Tibial nerve (tissue), 4 donors: ENCODE results near the gene SEPTIN12. TPM values are rescaled to one million over a fixed set of nuclear protein-coding genes. Genes with fewer than 3 reads are reported as not detected.
A peak's percentile ranks its signal among the peaks of the same experiment; 100 is the strongest.

Source experiments
- DNase-seq, 2 donors: peaks; one replicate each; pipeline ENCODE4 v3.0.0-alpha.2; 2019; ENCODE audit warnings: low spot score in 2 of 2
- H3K27ac ChIP-seq, 4 donors: fragments of 200-600 bp; sonication (generic) in 3 of 4; one replicate each; pipeline ENCODE4 v1.5.1; 2017 to 2019; ENCODE audit warnings: mild to moderate bottlenecking in 1 of 4
- H3K27me3 ChIP-seq, 2 donors: fragments of 200-600 bp; sonication (generic) in 1 of 2; one replicate each; pipeline versions ENCODE4 v1.5.1 to v1.6.0; 2017 to 2019
- H3K36me3 ChIP-seq, 3 donors: fragments of 200-600 bp; sonication (generic); one replicate each; pipeline ENCODE4 v1.5.1; 2018 to 2019
- H3K4me1 ChIP-seq, 4 donors: fragments of 200-600 bp; sonication (generic) in 3 of 4; one replicate each; pipeline ENCODE4 v1.5.1; 2017 to 2019
- H3K4me3 ChIP-seq, 4 donors: fragments of 200-600 bp; sonication (generic) in 3 of 4; one replicate each; pipeline ENCODE4 v1.5.1; 2017 to 2019; ENCODE audit warnings: mild to moderate bottlenecking in 1 of 4, moderate library complexity in 1 of 4
- H3K9me3 ChIP-seq, 4 donors: fragments of 200-600 bp; sonication (generic) in 3 of 4; one replicate each; pipeline ENCODE4 v1.5.1; 2017 to 2019
- CTCF ChIP-seq, 5 experiments: fragments of 200-600 bp in 3 of 5; fragments of 450-650 bp in 2 of 5; sonication (generic) in 3 of 5; IDR thresholded peaks; one replicate each; pipeline ENCODE4 v1.5.1; 2016 to 2019; ENCODE audit warnings: antibody characterized with exemption in 5 of 5, mild to moderate bottlenecking in 3 of 5, moderate library complexity in 2 of 5
- EP300 ChIP-seq, 2 donors: sonication (generic); formaldehyde crosslinking; IDR thresholded peaks; one replicate each; pipeline ENCODE4 v1.6.1; 2017; ENCODE audit warnings: antibody characterized with exemption in 2 of 2, mild to moderate bottlenecking in 1 of 2
- POLR2A ChIP-seq, 2 donors: fragments of 450-650 bp; IDR thresholded peaks; one replicate each; pipeline ENCODE4 v1.6.1; 2017; ENCODE audit warnings: antibody characterized with exemption in 2 of 2, mild to moderate bottlenecking in 2 of 2, moderate library complexity in 2 of 2
- WGBS, 2 donors: methylation state at CpG; one replicate each; pipeline ENCODE4 v1.1.5; 2018; 5-methylcytosine and 5-hydroxymethylcytosine counted together
- total RNA-seq, 4 donors: library from RNA; depleted of rRNA; stranded (reverse); fragments of >200 nt; gene quantifications; one replicate each; pipeline ENCODE4 v1.1.0, GENCODE V29; 2016

The SEPTIN12 gene
- total RNA-seq, 4 donors from 2014 or later: not detected

- H3K27ac ChIP-seq: peak overlapping the region in 3 of 4 donors; percentile 78 to 83 (median 82)
- peak overlapping the region; percentile 75 to 100 (median 82) for H3K4me3 ChIP-seq
- H3K9me3 ChIP-seq: no peaks in the 10 kb centered on the region
- WGBS, 2 donors: 0 to 1% methylated on average over 33 to 46 of the region's 59 CpGs
- H3K27me3 ChIP-seq: no peaks in the 10 kb centered on the region
- TF ChIP-seq POLR2A (IDR thresholded peaks at IDR 0.05): no peak
- peak; percentile 12 to 75 (median 51) for TF ChIP-seq CTCF (IDR thresholded peaks at IDR 0.05)
- no peak for TF ChIP-seq EP300 (IDR thresholded peaks at IDR 0.05)
- H3K36me3 ChIP-seq: peaks cover 0 to 59% (median 0%) of the 10 kb centered on the region in 3 donors
- H3K4me1 ChIP-seq: peaks cover 0 to 20% (median 9%) of the 10 kb centered on the region in 4 donors
- DNase-seq: peak; percentile 79 to 85
Measured at GRCh38 chr16:4802659-4803287, 14.6 kb upstream of the SEPTIN12 start.

GRCh38 chr16:4801962-4802658, 14.0 kb upstream of the SEPTIN12 start, which contains the start of gene ROGDI:
ROGDI (minus strand) TSS chr16:4802633; CDS start chr16:4802571, 62 bp downstream.
- WGBS, 2 donors: 0 to 1% methylated on average over 33 to 63 of the region's 70 CpGs
- Histone ChIP-seq H3K36me3 (peaks cover 0 to 59% (median 0%) of the 10 kb centered on the region in 3 donors), H3K4me1 (peaks cover 0 to 20% (median 9%) of the 10 kb centered on the region in 4 donors), H3K27me3 (no peaks in the 10 kb centered on the region), H3K9me3 (no peaks in the 10 kb centered on the region), H3K27ac (peak within 1 kb of the TSS in 3 of 4 donors; percentile 78 to 83 (median 82)), H3K4me3 (peak within 1 kb of the TSS; percentile 75 to 100 (median 82))
- peak; percentile 44 to 46 for DNase-seq
- TF ChIP-seq EP300 (IDR thresholded peaks at IDR 0.05) (no peak), CTCF (IDR thresholded peaks at IDR 0.05) (no peak), POLR2A (IDR thresholded peaks at IDR 0.05) (peak in 1 of 2 donors; percentile 16)

GRCh38 chr16:4801051-4801961, 13.2 kb upstream of the SEPTIN12 start:
- Histone ChIP-seq H3K4me1 (peaks cover 0 to 20% (median 9%) of the 10 kb centered on the region in 4 donors), H3K27me3 (no peaks in the 10 kb centered on the region), H3K4me3 (peak overlapping the region; percentile 75 to 100 (median 82)), H3K9me3 (no peaks in the 10 kb centered on the region), H3K36me3 (peaks cover 0 to 60% (median 0%) of the 10 kb centered on the region in 3 donors), H3K27ac (peak overlapping the region in 3 of 4 donors; percentile 26 to 83 (median 82))
- DNase-seq: no peak
- 55 to 56% methylated on average over 24 to 29 of the region's 29 CpGs for WGBS, 2 donors
- TF ChIP-seq CTCF (IDR thresholded peaks at IDR 0.05): no peak
- TF ChIP-seq POLR2A (IDR thresholded peaks at IDR 0.05): no peak
- TF ChIP-seq EP300 (IDR thresholded peaks at IDR 0.05): no peak

- Histone ChIP-seq H3K27me3 (no peaks in the 10 kb centered on the region), H3K27ac (no peak overlapping the region), H3K9me3 (no peaks in the 10 kb centered on the region), H3K36me3 (peaks cover 0 to 60% (median 0%) of the 10 kb centered on the region in 3 donors), H3K4me1 (peaks cover 0 to 20% (median 9%) of the 10 kb centered on the region in 4 donors), H3K4me3 (no peak overlapping the region)
- DNase-seq: no peak
- 79 to 80% methylated on average over 16 to 17 of the region's 17 CpGs for WGBS, 2 donors
- TF ChIP-seq POLR2A (IDR thresholded peaks at IDR 0.05) (no peak), EP300 (IDR thresholded peaks at IDR 0.05) (no peak), CTCF (IDR thresholded peaks at IDR 0.05) (no peak)
Measured at GRCh38 chr16:4800290-4801041, 12.3 kb upstream of the SEPTIN12 start.
